ENCODE data around the gene PLA2G2C. TPM values are rescaled to one million over a fixed set of nuclear protein-coding genes. Genes with fewer than 3 reads are reported as not detected.

PLA2G2C gene
- total and polyA plus RNA-seq, 8 donors, result 0.43 to 1.3 (median 0.73) TPM; not detected in 5

DNA sequence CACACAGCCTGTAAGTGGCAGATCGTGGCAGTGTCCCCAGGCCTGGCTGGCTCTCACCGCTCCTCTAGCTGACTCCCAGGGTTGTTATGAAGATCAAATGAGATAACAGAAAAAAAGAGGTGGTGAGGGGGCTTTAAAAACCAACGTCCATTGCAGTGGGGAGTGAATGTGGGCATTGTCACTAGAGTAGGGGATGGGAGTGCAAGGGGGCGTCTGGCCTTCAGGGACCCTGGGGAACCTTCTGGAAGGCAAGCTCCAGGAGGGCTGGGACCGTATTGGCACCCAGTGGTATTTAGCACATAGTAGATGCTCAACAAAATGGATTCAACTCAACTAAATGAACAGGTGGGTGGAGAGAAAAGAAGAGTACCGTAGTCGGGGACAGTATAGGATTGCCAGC, 70.4 kb downstream of the PLA2G2C start:
- 79 to 90% (median 85%) methylated on average over 7 of the region's 7 CpGs for WGBS, 5 donors
- intact Hi-C loops (cut with DNase I; ENCODE audit: low total_unique reads), result no loop called here
- H3K9me3 ChIP-seq, result no peaks in the 10 kb centered on the region
- no peaks in the 10 kb centered on the region for H3K4me1 ChIP-seq
- no peak for DNase-seq
- H3K27ac ChIP-seq, result no peak overlapping the region
- TF ChIP-seq POLR2A (IDR thresholded peaks at IDR 0.05), result no peak
- TF ChIP-seq, protein P1, sequence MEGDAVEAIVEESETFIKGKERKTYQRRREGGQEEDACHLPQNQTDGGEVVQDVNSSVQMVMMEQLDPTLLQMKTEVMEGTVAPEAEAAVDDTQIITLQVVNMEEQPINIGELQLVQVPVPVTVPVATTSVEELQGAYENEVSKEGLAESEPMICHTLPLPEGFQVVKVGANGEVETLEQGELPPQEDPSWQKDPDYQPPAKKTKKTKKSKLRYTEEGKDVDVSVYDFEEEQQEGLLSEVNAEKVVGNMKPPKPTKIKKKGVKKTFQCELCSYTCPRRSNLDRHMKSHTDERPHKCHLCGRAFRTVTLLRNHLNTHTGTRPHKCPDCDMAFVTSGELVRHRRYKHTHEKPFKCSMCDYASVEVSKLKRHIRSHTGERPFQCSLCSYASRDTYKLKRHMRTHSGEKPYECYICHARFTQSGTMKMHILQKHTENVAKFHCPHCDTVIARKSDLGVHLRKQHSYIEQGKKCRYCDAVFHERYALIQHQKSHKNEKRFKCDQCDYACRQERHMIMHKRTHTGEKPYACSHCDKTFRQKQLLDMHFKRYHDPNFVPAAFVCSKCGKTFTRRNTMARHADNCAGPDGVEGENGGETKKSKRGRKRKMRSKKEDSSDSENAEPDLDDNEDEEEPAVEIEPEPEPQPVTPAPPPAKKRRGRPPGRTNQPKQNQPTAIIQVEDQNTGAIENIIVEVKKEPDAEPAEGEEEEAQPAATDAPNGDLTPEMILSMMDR (IDR thresholded peaks at IDR 0.05), result no peak
- TF ChIP-seq POLR2AphosphoS5 (IDR thresholded peaks at IDR 0.05), result no peak
- no peak for TF ChIP-seq EP300 (IDR thresholded peaks at IDR 0.05)
- peaks cover 0 to 52% (median 0%) of the 10 kb centered on the region in 3 donors for H3K27me3 ChIP-seq
- no peaks in the 10 kb centered on the region for H3K36me3 ChIP-seq
- H3K4me3 ChIP-seq, result no peak overlapping the region

DNA sequence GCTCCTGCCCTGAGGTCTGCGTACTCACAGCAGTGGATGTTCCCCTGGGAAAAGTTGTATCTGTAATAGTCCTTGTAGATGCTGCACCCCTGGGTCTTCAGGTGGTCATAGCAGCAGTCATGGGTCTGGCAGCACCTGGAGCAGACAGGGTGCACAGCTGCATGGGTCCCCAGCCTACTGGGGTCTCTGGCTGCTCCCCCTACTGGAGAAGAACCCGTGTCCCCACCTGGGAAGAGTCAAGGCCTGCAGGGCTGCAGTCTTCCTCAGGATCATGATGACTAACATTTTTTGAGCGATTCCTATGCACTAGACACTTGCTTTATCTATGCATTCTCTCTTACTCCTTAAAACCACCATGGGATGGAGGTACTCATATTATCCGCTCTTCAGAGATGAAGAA, 70.8 kb downstream of the PLA2G2C start:
- Histone ChIP-seq H3K4me1 (no peaks in the 10 kb centered on the region), H3K36me3 (no peaks in the 10 kb centered on the region), H3K27ac (no peak overlapping the region), H3K4me3 (no peak overlapping the region), H3K27me3 (peaks cover 0 to 47% (median 0%) of the 10 kb centered on the region in 3 donors), H3K9me3 (no peaks in the 10 kb centered on the region)
- 77 to 89% (median 83%) methylated on average over 3 to 4 of the region's 4 CpGs for WGBS, 5 donors
- intact Hi-C loops (cut with DNase I; ENCODE audit: low total_unique reads), result no loop called here
- DNase-seq, result no peak
- TF ChIP-seq, protein P1 (IDR thresholded peaks at IDR 0.05), result no peak
- TF ChIP-seq POLR2A (IDR thresholded peaks at IDR 0.05), result no peak
- TF ChIP-seq POLR2AphosphoS5 (IDR thresholded peaks at IDR 0.05), result no peak
- TF ChIP-seq EP300 (IDR thresholded peaks at IDR 0.05), result no peak

DNA sequence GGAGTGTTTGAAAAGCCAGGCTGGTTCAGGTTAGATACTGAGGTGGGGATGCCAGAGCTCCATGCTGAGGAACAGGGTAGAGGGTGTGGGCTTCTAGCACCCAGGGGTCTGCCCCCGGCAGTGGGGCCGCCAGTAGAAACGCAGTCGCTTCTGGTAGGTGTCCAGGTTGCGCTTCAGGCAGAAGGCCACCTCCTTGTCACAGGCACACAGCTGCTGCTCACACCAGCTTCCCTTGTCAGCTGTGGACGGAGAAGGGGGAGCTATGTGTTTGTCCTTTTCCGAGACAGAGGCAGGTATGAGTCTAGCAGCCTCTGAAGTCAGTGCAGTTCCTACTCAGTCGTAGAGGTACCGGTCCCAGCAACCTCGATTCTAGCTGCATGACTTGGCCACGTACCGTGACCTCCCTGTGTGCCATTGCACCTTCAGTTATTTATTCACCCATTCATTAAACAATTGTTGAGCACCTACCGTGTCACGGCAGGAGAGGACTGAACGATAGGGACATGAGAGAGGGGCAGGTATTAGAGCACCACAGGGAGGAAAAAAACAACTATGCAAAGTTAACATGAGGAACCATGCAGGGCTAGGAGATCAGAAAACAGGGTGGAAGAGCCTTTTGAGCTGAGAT, 72.2 kb downstream of the PLA2G2C start:
- Histone ChIP-seq H3K27ac (no peak overlapping the region), H3K9me3 (no peaks in the 10 kb centered on the region), H3K27me3 (peaks cover 0 to 34% (median 0%) of the 10 kb centered on the region in 3 donors), H3K4me1 (no peaks in the 10 kb centered on the region), H3K4me3 (no peak overlapping the region), H3K36me3 (no peaks in the 10 kb centered on the region)
- TF ChIP-seq, protein P1 (IDR thresholded peaks at IDR 0.05), result no peak
- no peak for TF ChIP-seq POLR2A (IDR thresholded peaks at IDR 0.05)
- TF ChIP-seq EP300 (IDR thresholded peaks at IDR 0.05), result no peak
- no peak for TF ChIP-seq POLR2AphosphoS5 (IDR thresholded peaks at IDR 0.05)
- no peak for DNase-seq
- intact Hi-C loops (cut with DNase I; ENCODE audit: low total_unique reads), result no loop called here
- 44 to 63% (median 47%) methylated on average over 13 to 15 of the region's 15 CpGs for WGBS, 5 donors

Other genes with a start within 250 kb of the PLA2G2C start
- gene PLA2G2A, start 206.9 kb downstream of the PLA2G2C start, total RNA-seq, result 10 to 100 TPM in 3 of 5 donors, 1 to 10 TPM in 2; 2.8 to 52.3 (median 18.5) TPM
- 10 to 100 TPM; 12.7 to 46.7 (median 30.3) TPM for gene PLA2G2A, start 206.9 kb downstream of the PLA2G2C start, polyA plus RNA-seq
- 1 to 10 TPM in 3 of 5 donors, not detected in 2; 2.3 to 9.4 (median 7.0) TPM for gene PLA2G5, start 116.3 kb downstream of the PLA2G2C start, total RNA-seq
- gene PLA2G5, start 116.3 kb downstream of the PLA2G2C start, polyA plus RNA-seq, result 1 to 10 TPM in 2 of 3 donors, under 1 TPM in 1; 0.92 to 8.5 (median 1.8) TPM
- gene PLA2G2D, start 67.0 kb downstream of the PLA2G2C start, total RNA-seq, result not detected
- under 1 TPM in 1 of 3 donors, not detected in 2; 0.23 TPM for gene PLA2G2D, start 67.0 kb downstream of the PLA2G2C start, polyA plus RNA-seq
- gene PLA2G2F, start 47.2 kb downstream of the PLA2G2C start, total RNA-seq, result 1 to 10 TPM in 1 of 5 donors, under 1 TPM in 1, not detected in 3; 0.18 to 6.4 TPM
- gene PLA2G2F, start 47.2 kb downstream of the PLA2G2C start, polyA plus RNA-seq, result not detected
- 1 to 10 TPM; 1.2 to 8.0 (median 3.8) TPM for gene UBXN10, start 422 bp downstream of the PLA2G2C start, total RNA-seq
- 1 to 10 TPM in 2 of 3 donors, under 1 TPM in 1; 0.31 to 1.8 (median 1.5) TPM for gene UBXN10, start 422 bp downstream of the PLA2G2C start, polyA plus RNA-seq
- not detected for gene VWA5B1, start 104.4 kb upstream of the PLA2G2C start, total RNA-seq
- gene VWA5B1, start 104.4 kb upstream of the PLA2G2C start, polyA plus RNA-seq, result not detected